ENCODE results near the gene VSIR. TPM values are rescaled to one million over a fixed set of nuclear protein-coding genes. Genes with fewer than 3 reads are reported as not detected.

The VSIR gene
- total and polyA plus RNA-seq, 9 of the 15 experiments (the other 6 are each of a cell fraction or from before 2014, with no cell fraction given) = 0.14 to 20.5 (median 9.3) TPM

GRCh38 chr10:71770255-71770654 is 3.1 kb downstream of the VSIR start:
- Histone ChIP-seq H3K4me3 (no peak overlapping the region), H3K4me2 (ENCODE audit: insufficient read depth, low read length) (no peak overlapping the region), H3K9ac (ENCODE audit: insufficient read depth in 1 of 2, low read depth in 2 of 2, low read length in 2 of 2) (no peak overlapping the region)

More at GRCh38 chr10:71770255-71770654, 3.1 kb downstream of the VSIR start:
- Histone ChIP-seq H3K27me3 (ENCODE audit: control insufficient read depth in 2 of 2, insufficient read depth in 2 of 2, low read length in 2 of 2) (no peaks in the 10 kb centered on the region), H3K79me2 (ENCODE audit: control insufficient read depth, insufficient read depth, low read length) (no peaks in the 10 kb centered on the region; the same call in 2 of the 3 replicates), H3K9me3 (replicated peaks; ENCODE audit: control insufficient read depth, insufficient read depth, low read depth, low read length) (no peaks in the 10 kb centered on the region), H3K27ac (ENCODE audit: extremely low read depth, low read depth, low read length) (no peak overlapping the region), H2AFZ (ENCODE audit: low read depth, low read length) (no peak overlapping the region), H3K36me3 (ENCODE audit: control insufficient read depth, insufficient read depth, low read length) (no peaks in the 10 kb centered on the region), H3K9me1 (ENCODE audit: control insufficient read depth, insufficient read depth, low read length) (no peaks in the 10 kb centered on the region), H4K20me1 (replicated peaks; ENCODE audit: control insufficient read depth, insufficient read depth, low read length) (peaks cover 3% of the 10 kb centered on the region; the same call in 1 of the 2 replicates), H3K4me1 (replicated peaks in 1 of 2; ENCODE audit: control insufficient read depth in 2 of 2, insufficient read depth in 2 of 2, low read length in 2 of 2) (peaks cover 43 to 50% of the 10 kb centered on the region in 2 experiments)
- BruUV-seq (replicated peaks) = no TSS peak
- TF ChIP-seq CBFA2T3 (IDR thresholded peaks at IDR 0.05) (no peak), SIX5 (IDR thresholded peaks at IDR 0.05; ENCODE audit: borderline replicate concordance in 1 of 2, insufficient read depth in 1 of 2, low read depth in 1 of 2, low read length in 2 of 2) (no peak), NR0B1 (IDR thresholded peaks at IDR 0.05; ENCODE audit: partially characterized antibody) (no peak), ZNF395 (CRISPR knock-in tag; IDR thresholded peaks at IDR 0.05) (no peak), ZNF431 (CRISPR knock-in tag; IDR thresholded peaks at IDR 0.05) (no peak), ETV5 (CRISPR knock-in tag; IDR thresholded peaks at IDR 0.05; ENCODE audit: low read depth) (no peak), CREB1 (IDR thresholded peaks at IDR 0.05) (no peak), CREB1 (CRISPR knock-in tag; IDR thresholded peaks at IDR 0.05) (no peak), TAF1 (IDR thresholded peaks at IDR 0.05; ENCODE audit: control insufficient read depth, extremely low read depth, insufficient read depth, low read length, severe bottlenecking) (no peak), EHMT2 (IDR thresholded peaks at IDR 0.05) (no peak), TRIM25 (IDR thresholded peaks at IDR 0.05; ENCODE audit: borderline replicate concordance) (no peak), BRD4 (IDR thresholded peaks at IDR 0.05) (no peak), NR3C1 (CRISPR knock-in tag; IDR thresholded peaks at IDR 0.05) (no peak), ZFPM2 (CRISPR knock-in tag; IDR thresholded peaks at IDR 0.05) (no peak)
- intact Hi-C loops (cut with micrococcal nuclease) (no loop called here), in situ Hi-C loops (cut with MboI) (no loop called here)
- 77% methylated on average over 3 of the region's 3 CpGs for WGBS (ENCODE audit: insufficient coverage, low coverage, missing lambda C conversion rate)
- ATAC-seq (no peak), FAIRE-seq (no peak), DNase-seq (ENCODE audit: extremely low read depth in 1 of 4, low spot score in 3 of 4) (no peak)
- ChIA-PET POLR2A (interaction anchor here (0.6 to 1.3 kb wide), 3 partner anchors 18 to 111 kb away, joined by 3 read pairs; no protein-coding TSS in a partner anchor), CTCF (ENCODE audit: low intra/inter-chr PET ratio) (no interaction called here)
